ENCODE measurements around the gene ECEL1. TPM values are rescaled to one million over a fixed set of nuclear protein-coding genes. Genes with fewer than 3 reads are reported as not detected.

The ECEL1 gene
- total and polyA plus RNA-seq, 2 experiments from 2014 or later: 6.7 to 17.5 TPM

- Mint-ChIP-seq H3K27ac (no peak overlapping the region), H3K27me3 (ENCODE audit: insufficient read depth, low read depth, poor library complexity) (peaks cover 2% of the 10 kb centered on the region), H3K4me3 (no peak overlapping the region), H3K36me3 (ENCODE audit: low read depth) (no peaks in the 10 kb centered on the region), H3K9me3 (peaks cover 10% of the 10 kb centered on the region; the same call in 2 of the 3 replicates), H3K4me1 (no peaks in the 10 kb centered on the region)
- H3F3A ChIP-seq (replicated peaks; ENCODE audit: low read depth): no peaks in the 10 kb centered on the region
- no peaks in the 10 kb centered on the region for H3K27me3 ChIP-seq (ENCODE audit: insufficient read depth)
- no peak overlapping the region for H3K4me3 ChIP-seq
- no peaks in the 10 kb centered on the region for H3K79me2 ChIP-seq (replicated peaks; ENCODE audit: insufficient read depth)
- no peak overlapping the region for H2AFZ ChIP-seq
- ATAC-seq (peak; percentile 61), DNase-seq (ENCODE audit: low spot score) (no peak)
- no peak overlapping the region for H3K4me2 ChIP-seq
- no peaks in the 10 kb centered on the region for H3K4me1 ChIP-seq (ENCODE audit: insufficient read depth)
- TF ChIP-seq, protein P1, sequence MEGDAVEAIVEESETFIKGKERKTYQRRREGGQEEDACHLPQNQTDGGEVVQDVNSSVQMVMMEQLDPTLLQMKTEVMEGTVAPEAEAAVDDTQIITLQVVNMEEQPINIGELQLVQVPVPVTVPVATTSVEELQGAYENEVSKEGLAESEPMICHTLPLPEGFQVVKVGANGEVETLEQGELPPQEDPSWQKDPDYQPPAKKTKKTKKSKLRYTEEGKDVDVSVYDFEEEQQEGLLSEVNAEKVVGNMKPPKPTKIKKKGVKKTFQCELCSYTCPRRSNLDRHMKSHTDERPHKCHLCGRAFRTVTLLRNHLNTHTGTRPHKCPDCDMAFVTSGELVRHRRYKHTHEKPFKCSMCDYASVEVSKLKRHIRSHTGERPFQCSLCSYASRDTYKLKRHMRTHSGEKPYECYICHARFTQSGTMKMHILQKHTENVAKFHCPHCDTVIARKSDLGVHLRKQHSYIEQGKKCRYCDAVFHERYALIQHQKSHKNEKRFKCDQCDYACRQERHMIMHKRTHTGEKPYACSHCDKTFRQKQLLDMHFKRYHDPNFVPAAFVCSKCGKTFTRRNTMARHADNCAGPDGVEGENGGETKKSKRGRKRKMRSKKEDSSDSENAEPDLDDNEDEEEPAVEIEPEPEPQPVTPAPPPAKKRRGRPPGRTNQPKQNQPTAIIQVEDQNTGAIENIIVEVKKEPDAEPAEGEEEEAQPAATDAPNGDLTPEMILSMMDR (conservative IDR thresholded peaks at IDR 0.05; ENCODE audit: low read depth in 2 of 2): peak in 1 of 2 experiments; percentile 24; a peak in 1 of 4 replicates
- TF ChIP-seq JUNB (IDR thresholded peaks at IDR 0.05; ENCODE audit: unreplicated experiment): no peak
- H4K20me1 ChIP-seq (replicated peaks; ENCODE audit: insufficient read depth): no peaks in the 10 kb centered on the region
- H3K36me3 ChIP-seq (ENCODE audit: insufficient read depth): no peaks in the 10 kb centered on the region
- no peak overlapping the region for H3K27ac ChIP-seq (ENCODE audit: low read depth)
- H3K9me2 ChIP-seq (ENCODE audit: insufficient read depth): no peaks in the 10 kb centered on the region
These were observed 23.1 kb downstream of the ECEL1 start for GRCh38 chr2:232464544-232464885.

GRCh38 chr2:232463701-232464543, 23.7 kb downstream of the ECEL1 start:
- no peaks in the 10 kb centered on the region for H3K79me2 ChIP-seq (replicated peaks; ENCODE audit: insufficient read depth)
- H3K27me3 Mint-ChIP-seq (ENCODE audit: insufficient read depth, low read depth, poor library complexity): peaks cover 2% of the 10 kb centered on the region
- no peaks in the 10 kb centered on the region for H3K27me3 ChIP-seq (ENCODE audit: insufficient read depth)
- no peaks in the 10 kb centered on the region for H3K9me2 ChIP-seq (ENCODE audit: insufficient read depth)
- no peaks in the 10 kb centered on the region for H4K20me1 ChIP-seq (replicated peaks; ENCODE audit: insufficient read depth)
- no peak for DNase-seq (ENCODE audit: low spot score)
- H3K27ac Mint-ChIP-seq: no peak overlapping the region
- H3K4me3 Mint-ChIP-seq: no peak overlapping the region
- ATAC-seq: no peak
- H3F3A ChIP-seq (replicated peaks; ENCODE audit: low read depth): no peaks in the 10 kb centered on the region
- H2AFZ ChIP-seq: 0 out of 2 replicates have a peak overlapping the region, but pooled peaks have one; percentile 23
- no peaks in the 10 kb centered on the region for H3K4me1 ChIP-seq (ENCODE audit: insufficient read depth)
- TF ChIP-seq, protein P2, sequence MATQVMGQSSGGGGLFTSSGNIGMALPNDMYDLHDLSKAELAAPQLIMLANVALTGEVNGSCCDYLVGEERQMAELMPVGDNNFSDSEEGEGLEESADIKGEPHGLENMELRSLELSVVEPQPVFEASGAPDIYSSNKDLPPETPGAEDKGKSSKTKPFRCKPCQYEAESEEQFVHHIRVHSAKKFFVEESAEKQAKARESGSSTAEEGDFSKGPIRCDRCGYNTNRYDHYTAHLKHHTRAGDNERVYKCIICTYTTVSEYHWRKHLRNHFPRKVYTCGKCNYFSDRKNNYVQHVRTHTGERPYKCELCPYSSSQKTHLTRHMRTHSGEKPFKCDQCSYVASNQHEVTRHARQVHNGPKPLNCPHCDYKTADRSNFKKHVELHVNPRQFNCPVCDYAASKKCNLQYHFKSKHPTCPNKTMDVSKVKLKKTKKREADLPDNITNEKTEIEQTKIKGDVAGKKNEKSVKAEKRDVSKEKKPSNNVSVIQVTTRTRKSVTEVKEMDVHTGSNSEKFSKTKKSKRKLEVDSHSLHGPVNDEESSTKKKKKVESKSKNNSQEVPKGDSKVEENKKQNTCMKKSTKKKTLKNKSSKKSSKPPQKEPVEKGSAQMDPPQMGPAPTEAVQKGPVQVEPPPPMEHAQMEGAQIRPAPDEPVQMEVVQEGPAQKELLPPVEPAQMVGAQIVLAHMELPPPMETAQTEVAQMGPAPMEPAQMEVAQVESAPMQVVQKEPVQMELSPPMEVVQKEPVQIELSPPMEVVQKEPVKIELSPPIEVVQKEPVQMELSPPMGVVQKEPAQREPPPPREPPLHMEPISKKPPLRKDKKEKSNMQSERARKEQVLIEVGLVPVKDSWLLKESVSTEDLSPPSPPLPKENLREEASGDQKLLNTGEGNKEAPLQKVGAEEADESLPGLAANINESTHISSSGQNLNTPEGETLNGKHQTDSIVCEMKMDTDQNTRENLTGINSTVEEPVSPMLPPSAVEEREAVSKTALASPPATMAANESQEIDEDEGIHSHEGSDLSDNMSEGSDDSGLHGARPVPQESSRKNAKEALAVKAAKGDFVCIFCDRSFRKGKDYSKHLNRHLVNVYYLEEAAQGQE (IDR thresholded peaks at IDR 0.05; ENCODE audit: unreplicated experiment): no peak
- H3K4me1 Mint-ChIP-seq: no peaks in the 10 kb centered on the region
- no peak overlapping the region for H3K27ac ChIP-seq (ENCODE audit: low read depth)
- no peaks in the 10 kb centered on the region for H3K36me3 ChIP-seq (ENCODE audit: insufficient read depth)
- peaks cover 10% of the 10 kb centered on the region; the same call in 2 of the 3 replicates for H3K9me3 Mint-ChIP-seq
- no peak overlapping the region for H3K4me3 ChIP-seq
- no peaks in the 10 kb centered on the region for H3K36me3 Mint-ChIP-seq (ENCODE audit: low read depth)
- H3K4me2 ChIP-seq: no peak overlapping the region
